ENCODE data around the gene NDUFS3.

Gene NDUFS3

DNA sequence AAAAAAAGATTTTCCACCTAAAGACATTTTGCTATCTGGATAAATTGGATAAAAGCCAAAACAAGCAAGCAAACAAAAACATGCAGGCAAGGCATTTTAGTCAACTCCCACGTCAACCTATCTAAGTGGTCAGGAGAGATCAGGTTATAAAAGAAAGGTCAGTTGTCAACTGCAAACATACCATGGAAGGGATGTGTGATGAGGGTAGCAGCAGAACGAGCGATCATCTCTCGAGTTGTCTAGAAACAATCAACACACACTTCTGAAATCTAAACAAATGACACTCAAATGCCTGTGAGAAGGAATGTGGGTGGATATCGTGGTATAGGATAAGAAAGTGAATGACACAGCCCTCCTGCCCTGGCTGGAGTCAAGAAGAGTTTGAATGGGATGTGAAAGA is 52.6 kb downstream of the NDUFS3 start:
- DNase-seq, result no peak
